OCI-LY3 (cell line): ENCODE measurements around the gene NOVA2.

Source experiments
- H2AFZ ChIP-seq: fragments of 200-600, 300-600 bp; shearing (Covaris generic); 2 replicates; pipeline ENCODE4 v1.6.0; 2014; ENCODE audit warnings: antibody characterized with exemption, low read depth, low read length
- H3K27ac ChIP-seq: fragments of 200-600, 300-600 bp; sonication (generic); 2 replicates; pipeline ENCODE4 v1.5.1; 2014; ENCODE audit warnings: mild to moderate bottlenecking, low read length, moderate library complexity, mixed read lengths
- H3K27me3 ChIP-seq: fragments of 200-600, 300-600 bp; sonication (generic); 2 replicates; pipeline ENCODE4 v1.6.1; 2014; ENCODE audit warnings: low read depth, low read length, mixed read lengths
- H3K36me3 ChIP-seq: fragments of 200-600, 300-600 bp; sonication (generic); replicated peaks from 2 replicates; pipeline ENCODE3; 2014; ENCODE audit warnings: low read depth, low read length, mixed read lengths
- H3K4me1 ChIP-seq: fragments of 300-600, 200-600 bp; sonication (generic); 2 replicates; pipeline ENCODE4 v1.6.1; 2014; ENCODE audit warnings: low read length, mixed read lengths
- H3K4me2 ChIP-seq: fragments of 200-600, 300-600 bp; sonication (generic); 2 replicates; pipeline ENCODE4 v1.6.1; 2014; ENCODE audit warnings: low read length, mixed read lengths
- H3K4me3 ChIP-seq: fragments of 300-600, 200-600 bp; sonication (generic); 2 replicates; pipeline ENCODE4 v1.5.1; 2014; ENCODE audit warnings: antibody characterized with exemption, mild to moderate bottlenecking, low read length, moderate library complexity
- H3K79me2 ChIP-seq: fragments of 300-600, 200-600 bp; shearing (Covaris generic); 2 replicates; pipeline ENCODE4 v1.6.1; 2014; ENCODE audit warnings: mild to moderate bottlenecking, low read length, mixed read lengths
- H3K9ac ChIP-seq: fragments of 300-600, 200-600 bp; shearing (Covaris generic); 2 replicates; pipeline ENCODE4 v1.6.0; 2014; ENCODE audit warnings: mild to moderate bottlenecking, low read length, moderate library complexity
- H3K9me3 ChIP-seq: fragments of 200-600, 300-600 bp; shearing (Covaris generic); 2 replicates; pipeline ENCODE4 v1.6.1; 2014; ENCODE audit warnings: low read length, mixed read lengths; ENCODE audit not compliant: insufficient read depth
- H4K20me1 ChIP-seq: fragments of 200-600, 300-600 bp; sonication (generic); 2 replicates; pipeline ENCODE4 v1.6.1; 2016; ENCODE audit warnings: low read length, mixed read lengths; ENCODE audit not compliant: insufficient read depth
- EZH2phosphoT487 ChIP-seq: fragments of 200-600 bp; shearing (Covaris generic); IDR thresholded peaks from 2 replicates; pipeline ENCODE4 v1.6.1; 2018; ENCODE audit warnings: antibody characterized with exemption, mixed run types, low read depth
- TF ChIP-seq, protein P1 (sequence below): fragments of 200-600, 300-600 bp; sonication (generic); IDR thresholded peaks from 2 replicates; pipeline ENCODE4 v1.5.1; 2014; ENCODE audit warnings: antibody characterized with exemption, low read length, low read depth

The NOVA2 gene

DNA sequence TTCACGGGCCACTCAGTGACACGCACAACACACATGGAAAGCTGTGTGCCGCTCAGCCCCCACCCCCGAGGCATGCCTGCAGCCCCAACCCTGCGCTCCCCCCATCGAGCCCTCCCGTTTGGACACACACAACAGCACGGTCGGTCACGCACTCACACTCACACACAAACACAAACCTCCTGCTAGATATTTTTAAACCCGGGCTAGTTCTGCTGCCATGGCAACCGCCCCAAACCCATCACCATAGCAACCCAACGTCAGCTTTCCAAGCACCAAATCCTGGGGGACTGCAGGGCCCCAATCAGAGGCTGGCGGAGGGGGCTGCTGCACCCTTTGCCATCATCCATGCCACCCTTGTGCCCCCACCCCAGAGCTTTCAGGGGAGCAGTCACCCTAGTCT is 2.5 kb upstream of the NOVA2 start:
- Histone ChIP-seq H3K4me3 (no peak overlapping the region), H3K9me3 (no peaks in the 10 kb centered on the region), H3K36me3 (no peaks in the 10 kb centered on the region), H3K27me3 (peaks cover 14% of the 10 kb centered on the region), H3K4me1 (peaks cover 5% of the 10 kb centered on the region), H3K9ac (no peak overlapping the region), H3K79me2 (no peaks in the 10 kb centered on the region), H3K4me2 (no peak overlapping the region), H4K20me1 (no peaks in the 10 kb centered on the region), H3K27ac (no peak overlapping the region), H2AFZ (no peak overlapping the region)
- TF ChIP-seq, protein P1, sequence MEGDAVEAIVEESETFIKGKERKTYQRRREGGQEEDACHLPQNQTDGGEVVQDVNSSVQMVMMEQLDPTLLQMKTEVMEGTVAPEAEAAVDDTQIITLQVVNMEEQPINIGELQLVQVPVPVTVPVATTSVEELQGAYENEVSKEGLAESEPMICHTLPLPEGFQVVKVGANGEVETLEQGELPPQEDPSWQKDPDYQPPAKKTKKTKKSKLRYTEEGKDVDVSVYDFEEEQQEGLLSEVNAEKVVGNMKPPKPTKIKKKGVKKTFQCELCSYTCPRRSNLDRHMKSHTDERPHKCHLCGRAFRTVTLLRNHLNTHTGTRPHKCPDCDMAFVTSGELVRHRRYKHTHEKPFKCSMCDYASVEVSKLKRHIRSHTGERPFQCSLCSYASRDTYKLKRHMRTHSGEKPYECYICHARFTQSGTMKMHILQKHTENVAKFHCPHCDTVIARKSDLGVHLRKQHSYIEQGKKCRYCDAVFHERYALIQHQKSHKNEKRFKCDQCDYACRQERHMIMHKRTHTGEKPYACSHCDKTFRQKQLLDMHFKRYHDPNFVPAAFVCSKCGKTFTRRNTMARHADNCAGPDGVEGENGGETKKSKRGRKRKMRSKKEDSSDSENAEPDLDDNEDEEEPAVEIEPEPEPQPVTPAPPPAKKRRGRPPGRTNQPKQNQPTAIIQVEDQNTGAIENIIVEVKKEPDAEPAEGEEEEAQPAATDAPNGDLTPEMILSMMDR, result no peak
- no peak for TF ChIP-seq EZH2phosphoT487

DNA sequence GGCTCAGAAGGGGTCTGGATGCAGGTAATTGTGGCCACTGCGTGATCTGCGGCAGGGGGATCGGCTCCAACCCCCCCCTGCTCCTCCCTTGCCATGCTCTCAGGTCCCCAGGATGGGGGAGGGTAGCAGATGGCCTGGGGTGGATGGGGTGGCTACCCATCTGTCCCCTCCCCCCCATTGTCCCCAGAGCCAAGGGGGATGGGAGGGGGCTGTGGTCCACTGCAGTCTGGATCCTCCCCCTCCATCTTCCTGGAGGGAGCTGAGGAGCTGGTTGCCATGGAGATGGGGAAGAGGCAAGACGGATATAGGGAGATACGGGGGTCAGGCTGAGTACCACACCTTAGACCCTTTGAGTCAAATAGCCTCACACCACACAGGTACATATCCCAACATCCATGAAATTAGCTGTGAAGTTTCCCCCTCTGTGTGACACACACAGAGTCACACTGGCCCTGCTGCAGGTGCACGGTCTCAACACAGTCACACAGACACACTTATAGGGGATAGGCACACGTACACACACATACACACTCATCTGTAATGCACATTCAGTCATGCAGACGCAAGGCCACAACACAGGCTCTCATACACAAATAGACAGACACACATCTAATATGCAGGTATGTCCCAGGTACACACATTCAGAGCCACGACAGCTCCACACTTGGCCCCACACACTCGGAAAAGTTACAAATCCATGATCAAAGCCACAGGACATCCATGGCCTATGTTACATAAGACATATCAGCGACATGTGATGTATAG is 1.8 kb upstream of the NOVA2 start:
- Histone ChIP-seq H3K9me3 (no peaks in the 10 kb centered on the region), H3K9ac (no peak overlapping the region), H3K36me3 (no peaks in the 10 kb centered on the region), H3K4me2 (no peak overlapping the region), H3K79me2 (no peaks in the 10 kb centered on the region), H3K27ac (no peak overlapping the region), H3K4me1 (peaks cover 5% of the 10 kb centered on the region), H2AFZ (no peak overlapping the region), H4K20me1 (no peaks in the 10 kb centered on the region), H3K4me3 (no peak overlapping the region), H3K27me3 (peaks cover 21% of the 10 kb centered on the region)
- TF ChIP-seq, protein P1, result no peak
- no peak for TF ChIP-seq EZH2phosphoT487

DNA sequence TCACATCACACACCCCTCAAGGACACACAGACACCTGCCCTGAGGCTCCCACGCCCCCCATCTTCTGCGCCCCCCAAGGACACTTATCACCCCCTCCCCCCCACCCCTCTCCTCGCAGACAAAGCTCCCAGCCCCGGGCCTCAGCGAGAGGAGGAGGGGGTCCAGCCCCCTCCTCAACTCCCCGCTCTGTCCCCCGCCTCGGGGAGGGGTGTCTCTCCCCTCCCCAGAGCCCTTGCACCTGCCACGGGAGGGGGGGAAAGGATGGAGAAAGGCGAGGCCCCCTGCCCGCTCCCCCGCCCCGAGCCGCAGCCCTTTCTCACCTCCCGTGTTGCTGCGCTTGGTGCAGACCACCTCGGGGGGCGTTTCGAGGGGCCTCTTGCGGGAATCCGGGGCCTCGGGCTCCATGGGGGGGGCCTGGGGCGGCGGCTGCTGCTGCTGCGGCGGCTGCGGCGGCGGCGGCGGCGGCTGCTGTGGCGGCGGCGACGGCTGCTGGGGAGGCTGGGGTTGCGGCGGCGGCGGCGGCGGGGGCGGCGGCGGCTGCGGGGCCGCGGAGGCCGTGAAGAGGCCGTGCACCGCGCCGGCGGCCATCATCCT is 621 bp downstream of the NOVA2 start:
- H3K27ac ChIP-seq, result no peak overlapping the region
- H3K9ac ChIP-seq, result no peak overlapping the region
- TF ChIP-seq EZH2phosphoT487, result no peak
- TF ChIP-seq, protein P1, result no peak
- H4K20me1 ChIP-seq, result no peaks in the 10 kb centered on the region
- peaks cover 30% of the 10 kb centered on the region for H3K27me3 ChIP-seq
- H3K4me3 ChIP-seq, result no peak overlapping the region
- no peaks in the 10 kb centered on the region for H3K36me3 ChIP-seq
- no peak overlapping the region for H2AFZ ChIP-seq
- H3K79me2 ChIP-seq, result no peaks in the 10 kb centered on the region
- peaks cover 5% of the 10 kb centered on the region for H3K4me1 ChIP-seq
- H3K4me2 ChIP-seq, result no peak overlapping the region
- H3K9me3 ChIP-seq, result no peaks in the 10 kb centered on the region

DNA sequence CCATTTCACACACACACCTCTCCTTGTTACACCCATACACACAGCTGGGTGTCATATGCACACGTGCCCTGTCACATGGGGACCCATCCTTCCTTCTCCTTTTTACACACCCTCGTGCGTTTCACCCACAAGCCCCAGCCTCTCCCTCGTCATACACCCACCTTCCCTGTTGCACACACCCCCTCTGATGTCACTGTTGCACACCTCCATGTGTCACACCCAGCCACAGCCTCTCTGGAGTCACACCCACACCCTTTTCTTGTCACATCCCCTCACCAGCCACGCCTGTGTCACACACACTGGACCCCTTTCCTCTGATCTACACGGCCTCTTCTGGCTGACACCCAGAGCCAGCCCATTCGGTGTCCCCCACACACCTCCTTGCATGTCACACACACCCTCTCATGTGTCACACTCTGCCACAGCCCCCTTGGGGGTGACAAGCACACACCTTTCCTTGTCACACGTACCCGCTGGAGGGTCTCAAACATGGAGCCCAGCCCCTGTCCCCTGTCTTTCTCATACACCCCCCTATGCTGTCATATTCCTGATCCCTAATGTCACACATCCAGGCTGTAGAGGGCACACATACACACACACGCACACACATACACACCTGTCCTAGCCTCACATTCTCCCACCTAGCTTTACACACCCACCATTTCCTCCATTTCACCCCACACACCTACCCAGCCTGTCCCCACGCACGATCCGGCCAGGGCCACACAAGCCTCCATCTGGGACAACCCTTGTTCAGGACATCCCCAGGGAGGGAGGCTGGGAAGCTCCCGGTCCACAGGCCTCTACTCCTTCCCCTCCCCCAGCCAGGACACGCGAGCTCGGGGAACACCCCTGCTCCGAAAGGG is 1.4 kb downstream of the NOVA2 start:
- H4K20me1 ChIP-seq, result no peaks in the 10 kb centered on the region
- H3K4me3 ChIP-seq, result no peak overlapping the region
- no peak overlapping the region for H3K9ac ChIP-seq
- no peaks in the 10 kb centered on the region for H3K79me2 ChIP-seq
- H3K36me3 ChIP-seq, result no peaks in the 10 kb centered on the region
- H3K27ac ChIP-seq, result no peak overlapping the region
- H2AFZ ChIP-seq, result no peak overlapping the region; the same call in 1 of the 2 replicates
- peaks cover 32% of the 10 kb centered on the region; the same call in 1 of the 2 replicates for H3K27me3 ChIP-seq
- H3K4me2 ChIP-seq, result peak overlapping the region; percentile 9
- H3K9me3 ChIP-seq, result no peaks in the 10 kb centered on the region
- TF ChIP-seq, protein P1, result no peak
- TF ChIP-seq EZH2phosphoT487, result no peak
- peaks cover 5% of the 10 kb centered on the region for H3K4me1 ChIP-seq
